GM12878 (cell line): ENCODE measurements around the gene TMPRSS2. TPM values are rescaled to one million over a fixed set of nuclear protein-coding genes. Genes with fewer than 3 reads are reported as not detected.

ENCODE experiments used
- ATAC-seq: fragments of 200-7000 bp; cut with Tn5 transposase; 3 replicates; pipeline ENCODE4 v1.9.1; 2020; ENCODE audit warnings: mild to moderate bottlenecking, moderate library complexity
- BruUV-seq: library from RNA; stranded (reverse); fragments of 400-500 nt; replicated peaks from 2 replicates; lab custom pipeline; 2021; lab: Mats Ljungman, UMichigan
- CTCF ChIA-PET: fragments of 300-600 bp; sonication (Branson Sonifier 250); formaldehyde crosslinking; extraction: SDS; loops from one replicate; lab custom pipeline; 2021; ENCODE audit warnings: inconsistent platforms; lab: Yijun Ruan, JAX
- POLR2A ChIA-PET: fragments of 350-600 bp; formaldehyde crosslinking; extraction: SDS; loops from one replicate; lab custom pipeline; 2021; ENCODE audit warnings: inconsistent platforms; lab: Charles Lee
- RAD21 ChIA-PET: fragments of 300-600 bp; sonication (Branson Sonifier 250); formaldehyde crosslinking; loops from one replicate; lab custom pipeline; 2023; ENCODE audit warnings: antibody characterized with exemption; ENCODE audit not compliant: unreplicated experiment; lab: Charles Lee
- SMC1A ChIA-PET: fragments of 300-600 bp; sonication (Branson Sonifier 250); formaldehyde crosslinking; loops from one replicate; lab custom pipeline; 2023; ENCODE audit not compliant: unreplicated experiment, uncharacterized antibody; lab: Charles Lee
- DNase-seq: peaks from one replicate; pipeline ENCODE4 v3.0.0-alpha.2; 2011; ENCODE audit warnings: low read depth, low spot score
- FAIRE-seq: peaks from 3 replicates; lab custom pipeline; 2011; peaks lifted over from hg19 to GRCh38; lab: Jason Lieb, UNC
- H2AFZ ChIP-seq: 2 replicates; pipeline ENCODE4 v1.6.0; 2011; ENCODE audit warnings: low read depth, low read length, control low read depth; ENCODE audit not compliant: control insufficient read depth
- H3K27ac ChIP-seq: 2 replicates; pipeline ENCODE4 v1.5.1; 2011; ENCODE audit warnings: control low read depth; ENCODE audit not compliant: control insufficient read depth, insufficient read depth
- H3K27me3 ChIP-seq, 2 experiments: replicated peaks in 1 of 2; 2 replicates each; pipeline versions ENCODE4 v1.6.0 to v1.6.1; 2011; ENCODE audit warnings: low read length in 1 of 2; ENCODE audit not compliant: control insufficient read depth in 2 of 2, insufficient read depth in 2 of 2
- H3K36me3 ChIP-seq, 2 experiments: 2 replicates each; pipeline ENCODE4 v1.5.1; 2011; ENCODE audit warnings: low read length in 1 of 2; ENCODE audit not compliant: control insufficient read depth in 2 of 2, insufficient read depth in 2 of 2
- H3K4me1 ChIP-seq: 2 replicates; pipeline ENCODE4 v1.6.1; 2011; ENCODE audit warnings: mild to moderate bottlenecking, low read length, moderate library complexity, mixed read lengths; ENCODE audit not compliant: control insufficient read depth, insufficient read depth
- H3K4me2 ChIP-seq: 2 replicates; pipeline ENCODE4 v1.6.0; 2011; ENCODE audit warnings: control low read depth; ENCODE audit not compliant: control insufficient read depth, insufficient read depth
- H3K4me3 ChIP-seq: fragments of 200-600 bp; sonication (generic); 2 replicates; pipeline ENCODE4 v1.5.1; 2016
- H3K79me2 ChIP-seq: 2 replicates; pipeline ENCODE4 v1.6.0; 2011; ENCODE audit warnings: low read length; ENCODE audit not compliant: control insufficient read depth, insufficient read depth
- H3K9ac ChIP-seq: 2 replicates; pipeline ENCODE4 v1.8.0; 2011; ENCODE audit warnings: low read length, control low read depth, mixed read lengths; ENCODE audit not compliant: control insufficient read depth, insufficient read depth
- H3K9me3 ChIP-seq: replicated peaks from 3 replicates; pipeline ENCODE4 v1.5.1; 2011; ENCODE audit warnings: mild to moderate bottlenecking, low read length; ENCODE audit not compliant: control insufficient read depth, insufficient read depth
- H4K20me1 ChIP-seq: 2 replicates; pipeline ENCODE4 v1.6.0; 2011; ENCODE audit not compliant: control insufficient read depth, insufficient read depth
- CBX3 ChIP-seq: fragments of 200-600 bp; sonication (generic); IDR thresholded peaks from 2 replicates; pipeline ENCODE4 v1.6.1; 2016; ENCODE audit warnings: low read depth, borderline replicate concordance
- E2F8 ChIP-seq: fragments of 450-650 bp; IDR thresholded peaks from 2 replicates; pipeline ENCODE4 v1.6.1; 2018; ENCODE audit warnings: mild to moderate bottlenecking, low read depth, moderate library complexity; ENCODE audit not compliant: partially characterized antibody
- IKZF1 ChIP-seq: fragments of 450-650 bp; conservative IDR thresholded peaks from 2 replicates; pipeline ENCODE4 v1.6.1; 2017; ENCODE audit warnings: antibody characterized with exemption, mild to moderate bottlenecking
- SREBF1 ChIP-seq: IDR thresholded peaks from 2 replicates; pipeline ENCODE4 v1.6.1; 2012; ENCODE audit warnings: mild to moderate bottlenecking, low read length
- STAT1 ChIP-seq: fragments of 450-650 bp; conservative IDR thresholded peaks from 2 replicates; pipeline ENCODE4 v1.6.1; 2014; ENCODE audit warnings: antibody characterized with exemption, mild to moderate bottlenecking
- WGBS: methylation state at CpG from one replicate; pipeline ENCODE4 v1.1.6; 2016; ENCODE audit warnings: low lambda C conversion rate; ENCODE audit not compliant: insufficient replicate concordance, insufficient coverage; ENCODE audit errors: missing lambda C conversion rate; 5-methylcytosine and 5-hydroxymethylcytosine counted together
- in situ Hi-C: fragments of 300-500 bp; cut with MboI; formaldehyde crosslinking; loops from 9 replicates; pipeline ENCODE4 v1.14.3; 2018; ENCODE audit warnings: mixed read lengths
- intact Hi-C: fragments of 100-400 bp; cut with micrococcal nuclease; formaldehyde crosslinking; loops from one replicate; pipeline ENCODE4 v1.14.2; 2022; ENCODE audit not compliant: unreplicated experiment
- polyA plus RNA-seq, 11 experiments: library from polyadenylated mRNA; depleted of rRNA in 4 of 11; unstranded in 6 of 11; stranded (reverse) in 5 of 11; fragments of >200 nt; fragmentation: Nextera tagmentation in 4 of 11; fragmentation: Illumina TruSeq in 1 of 11; extraction: Ambion mirVana in 4 of 11; extraction: Trizol in 1 of 11; gene quantifications; 1 replicate in 1 of 11; 2 replicates in 10 of 11; pipeline versions ENCODE4 v1.2.1 to v1.2.3, GENCODE V29; 2011 to 2016; ENCODE audit warnings: inconsistent platforms in 2 of 11, missing spikeins in 2 of 11, low read depth in 1 of 11
- total RNA-seq, 4 experiments: library from RNA; depleted of rRNA in 3 of 4; stranded (reverse); fragments of >200 nt in 3 of 4; fragmentation: Illumina TruSeq in 1 of 4; extraction: Trizol in 1 of 4; gene quantifications; 2 replicates each; pipeline versions ENCODE4 v1.2.1 to v1.2.3, GENCODE V29; 2013 to 2021

TMPRSS2 gene
- total and polyA plus RNA-seq, 10 of the 15 experiments (the other 5 are each of a cell fraction or from before 2014, with no cell fraction given): 0.19 to 0.26 TPM; not detected in 8

- Histone ChIP-seq H3K4me1 (no peaks in the 10 kb centered on the region), H4K20me1 (no peaks in the 10 kb centered on the region), H3K4me2 (no peak overlapping the region), H3K27me3 (no peaks in the 10 kb centered on the region; a peak in 1 of 4 replicates), H3K4me3 (no peak overlapping the region), H3K9ac (no peak overlapping the region), H3K36me3 (no peaks in the 10 kb centered on the region), H2AFZ (no peak overlapping the region), H3K27ac (no peak overlapping the region), H3K9me3 (no peaks in the 10 kb centered on the region), H3K79me2 (no peaks in the 10 kb centered on the region)
- SMC1A ChIA-PET: interaction anchor here (1.7 kb wide), 1 partner anchor 207 kb away, joined by 3 read pairs; no protein-coding TSS in a partner anchor
- no TSS peak for BruUV-seq
- no peak for ATAC-seq
- in situ Hi-C loops (no loop called here), intact Hi-C loops (no loop called here)
- TF ChIP-seq CBX3: no peak
- no peak for TF ChIP-seq IKZF1
- TF ChIP-seq E2F8: no peak
- FAIRE-seq: no peak
- no peak for DNase-seq
- CTCF ChIA-PET: no interaction called here
- POLR2A ChIA-PET: no interaction called here
- RAD21 ChIA-PET: no interaction called here
- WGBS: 26% methylated on average over 4 of the region's 4 CpGs
Measured at GRCh38 chr21:41490330-41490729, 17.6 kb downstream of the TMPRSS2 start.

GRCh38 chr21:41489329-41489728, 18.6 kb downstream of the TMPRSS2 start:
- FAIRE-seq (no peak), DNase-seq (no peak), ATAC-seq (no peak)
- Histone ChIP-seq H3K79me2 (no peaks in the 10 kb centered on the region), H3K9me3 (no peaks in the 10 kb centered on the region), H3K4me1 (no peaks in the 10 kb centered on the region), H4K20me1 (no peaks in the 10 kb centered on the region), H3K4me3 (no peak overlapping the region), H3K27ac (no peak overlapping the region), H3K9ac (no peak overlapping the region), H2AFZ (no peak overlapping the region), H3K4me2 (no peak overlapping the region), H3K27me3 (no peaks in the 10 kb centered on the region; a peak in 1 of 4 replicates), H3K36me3 (no peaks in the 10 kb centered on the region)
- 24% methylated on average over 7 of the region's 7 CpGs for WGBS
- ChIA-PET POLR2A (no interaction called here), CTCF (no interaction called here), SMC1A (interaction anchor here (1.7 kb wide), 1 partner anchor 206 kb away, joined by 3 read pairs; no protein-coding TSS in a partner anchor), RAD21 (no interaction called here)
- no peak for TF ChIP-seq CBX3
- no peak for TF ChIP-seq STAT1
- no peak for TF ChIP-seq SREBF1
- in situ Hi-C loops (no loop called here), intact Hi-C loops (no loop called here)
- no TSS peak for BruUV-seq
